Measurements from ENCODE around the gene TMEM163. TPM values are rescaled to one million over a fixed set of nuclear protein-coding genes. Genes with fewer than 3 reads are reported as not detected.

TMEM163 gene
- total and polyA plus RNA-seq, 4 donors, result 5.8 to 46.9 (median 29.8) TPM

DNA sequence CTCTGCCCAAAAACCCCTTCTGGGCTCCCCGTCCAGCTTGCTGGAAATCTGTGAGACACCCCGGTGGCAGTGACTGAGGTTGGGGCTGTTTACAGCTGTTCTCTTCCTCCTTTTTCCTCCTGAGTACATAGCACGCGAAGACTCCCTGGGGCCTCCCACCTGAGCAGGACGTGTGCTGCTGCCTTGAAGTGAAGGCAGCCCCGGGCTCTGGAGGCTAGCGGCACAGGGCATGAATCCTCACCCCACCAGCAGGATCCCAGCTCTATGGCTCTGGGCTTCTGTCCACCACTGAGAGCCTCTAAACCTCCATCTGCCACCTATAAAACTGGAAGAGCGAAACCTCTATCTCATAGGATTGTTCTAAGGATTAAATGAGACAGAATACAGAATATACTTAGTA lies 182.5 kb downstream of the TMEM163 start:
- peaks cover 0 to 2% (median 0%) of the 10 kb centered on the region in 3 donors for H3K27me3 ChIP-seq (ENCODE audit: control insufficient read depth in 3 of 3, insufficient read depth in 3 of 3, low read length in 2 of 3)
- 77 to 80% methylated on average over 8 of the region's 8 CpGs for WGBS, 2 donors
- no peak overlapping the region for H3K9ac ChIP-seq (ENCODE audit: insufficient read depth in 1 of 2, low read length in 2 of 2)
- H3K4me1 ChIP-seq (ENCODE audit: control insufficient read depth in 5 of 5, insufficient read depth in 5 of 5, low read length in 5 of 5), result peaks cover 0 to 2% (median 0%) of the 10 kb centered on the region in 5 donors
- ATAC-seq (ENCODE audit: insufficient read depth, low FRiP score) (no peak), DNase-seq (no peak)
- H3K9me3 ChIP-seq (ENCODE audit: control insufficient read depth in 4 of 4, insufficient read depth in 3 of 4, low read length in 3 of 4), result peaks cover 0 to 2% (median 0%) of the 10 kb centered on the region in 4 donors
- TF ChIP-seq, protein P1, sequence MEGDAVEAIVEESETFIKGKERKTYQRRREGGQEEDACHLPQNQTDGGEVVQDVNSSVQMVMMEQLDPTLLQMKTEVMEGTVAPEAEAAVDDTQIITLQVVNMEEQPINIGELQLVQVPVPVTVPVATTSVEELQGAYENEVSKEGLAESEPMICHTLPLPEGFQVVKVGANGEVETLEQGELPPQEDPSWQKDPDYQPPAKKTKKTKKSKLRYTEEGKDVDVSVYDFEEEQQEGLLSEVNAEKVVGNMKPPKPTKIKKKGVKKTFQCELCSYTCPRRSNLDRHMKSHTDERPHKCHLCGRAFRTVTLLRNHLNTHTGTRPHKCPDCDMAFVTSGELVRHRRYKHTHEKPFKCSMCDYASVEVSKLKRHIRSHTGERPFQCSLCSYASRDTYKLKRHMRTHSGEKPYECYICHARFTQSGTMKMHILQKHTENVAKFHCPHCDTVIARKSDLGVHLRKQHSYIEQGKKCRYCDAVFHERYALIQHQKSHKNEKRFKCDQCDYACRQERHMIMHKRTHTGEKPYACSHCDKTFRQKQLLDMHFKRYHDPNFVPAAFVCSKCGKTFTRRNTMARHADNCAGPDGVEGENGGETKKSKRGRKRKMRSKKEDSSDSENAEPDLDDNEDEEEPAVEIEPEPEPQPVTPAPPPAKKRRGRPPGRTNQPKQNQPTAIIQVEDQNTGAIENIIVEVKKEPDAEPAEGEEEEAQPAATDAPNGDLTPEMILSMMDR (IDR thresholded peaks at IDR 0.05; ENCODE audit: control extremely low read depth, extremely low read depth), result no peak
- H3K36me3 ChIP-seq (ENCODE audit: control insufficient read depth in 4 of 4, insufficient read depth in 4 of 4, low read length in 4 of 4), result peaks cover 0 to 3% (median 0%) of the 10 kb centered on the region in 4 donors
- no peak overlapping the region for H3K4me3 ChIP-seq
- H3K27ac ChIP-seq (ENCODE audit: low read depth in 1 of 2, low read length in 1 of 2), result no peak overlapping the region

DNA sequence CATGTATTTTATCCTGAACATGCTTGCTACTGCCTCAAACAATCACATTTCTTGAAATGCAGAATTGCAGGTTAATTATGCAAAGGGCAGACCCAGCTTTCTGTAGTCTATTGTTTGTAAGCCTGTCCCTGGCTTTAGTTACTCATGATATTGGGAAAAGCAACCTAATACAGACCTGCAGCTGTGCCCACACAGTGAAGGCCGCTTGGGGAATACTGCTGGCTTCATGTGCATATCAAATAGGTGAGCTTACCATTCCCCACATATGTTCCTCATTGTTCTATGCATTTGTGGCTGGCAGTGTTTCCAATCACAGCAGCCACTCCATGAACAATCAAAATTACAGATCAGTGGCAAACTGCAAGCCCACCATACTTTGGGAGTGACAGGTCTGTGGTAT lies 186.3 kb downstream of the TMEM163 start:
- no peak overlapping the region for H3K27ac ChIP-seq (ENCODE audit: low read depth in 1 of 2, low read length in 1 of 2)
- peaks cover 0 to 2% (median 0%) of the 10 kb centered on the region in 4 donors for H3K9me3 ChIP-seq (ENCODE audit: control insufficient read depth in 4 of 4, insufficient read depth in 3 of 4, low read length in 3 of 4)
- peaks cover 0 to 2% (median 0%) of the 10 kb centered on the region in 3 donors for H3K27me3 ChIP-seq (ENCODE audit: control insufficient read depth in 3 of 3, insufficient read depth in 3 of 3, low read length in 2 of 3)
- ATAC-seq (ENCODE audit: insufficient read depth, low FRiP score), result no peak
- TF ChIP-seq, protein P1 (IDR thresholded peaks at IDR 0.05; ENCODE audit: control extremely low read depth, extremely low read depth), result no peak
- H3K9ac ChIP-seq (ENCODE audit: insufficient read depth in 1 of 2, low read length in 2 of 2), result no peak overlapping the region
- H3K36me3 ChIP-seq (ENCODE audit: control insufficient read depth in 4 of 4, insufficient read depth in 4 of 4, low read length in 4 of 4), result peaks cover 0 to 3% (median 0%) of the 10 kb centered on the region in 4 donors
- DNase-seq, result no peak
- WGBS, 2 donors, result 85 to 92% methylated on average over 1 of the region's 1 CpG
- peaks cover 0 to 2% (median 0%) of the 10 kb centered on the region in 5 donors for H3K4me1 ChIP-seq (ENCODE audit: control insufficient read depth in 5 of 5, insufficient read depth in 5 of 5, low read length in 5 of 5)
- H3K4me3 ChIP-seq, result no peak overlapping the region

DNA sequence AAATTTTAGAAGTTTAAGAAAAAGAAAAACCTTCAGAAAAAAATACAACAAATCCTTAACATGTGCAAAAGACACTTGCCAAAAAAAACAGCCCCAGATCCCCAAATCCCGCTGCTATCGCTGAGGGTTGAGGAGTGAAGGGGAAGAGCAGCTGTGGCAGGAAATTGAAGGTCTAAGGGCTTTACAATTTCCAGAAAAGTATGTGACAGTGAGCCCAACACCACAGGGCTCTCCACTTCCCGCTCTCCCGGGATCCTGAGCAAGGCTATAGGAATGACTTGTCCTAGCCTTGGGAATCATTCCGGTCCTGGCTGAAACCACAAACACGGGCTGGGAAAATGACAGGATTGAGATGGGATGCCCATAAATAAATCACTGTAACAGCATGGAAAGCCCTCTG lies 191.4 kb downstream of the TMEM163 start:
- no peaks in the 10 kb centered on the region for H3K36me3 ChIP-seq (ENCODE audit: control insufficient read depth in 4 of 4, insufficient read depth in 4 of 4, low read length in 4 of 4)
- no peak overlapping the region for H3K9ac ChIP-seq (ENCODE audit: insufficient read depth in 1 of 2, low read length in 2 of 2)
- TF ChIP-seq, protein P1 (IDR thresholded peaks at IDR 0.05; ENCODE audit: control extremely low read depth, extremely low read depth), result no peak
- H3K27ac ChIP-seq (ENCODE audit: low read depth in 1 of 2, low read length in 1 of 2), result no peak overlapping the region
- H3K4me1 ChIP-seq (ENCODE audit: control insufficient read depth in 5 of 5, insufficient read depth in 5 of 5, low read length in 5 of 5), result peaks cover 0 to 4% (median 0%) of the 10 kb centered on the region in 5 donors
- H3K4me3 ChIP-seq, result no peak overlapping the region
- DNase-seq (no peak), ATAC-seq (ENCODE audit: insufficient read depth, low FRiP score) (no peak)
- no peaks in the 10 kb centered on the region for H3K9me3 ChIP-seq (ENCODE audit: control insufficient read depth in 4 of 4, insufficient read depth in 3 of 4, low read length in 3 of 4)
- no peaks in the 10 kb centered on the region for H3K27me3 ChIP-seq (ENCODE audit: control insufficient read depth in 3 of 3, insufficient read depth in 3 of 3, low read length in 2 of 3)
- WGBS, 2 donors, result 70 to 89% methylated on average over 6 of the region's 6 CpGs
